Esophagus muscularis mucosa (tissue), 4 donors: ENCODE results near the gene IDI1. TPM values are rescaled to one million over a fixed set of nuclear protein-coding genes. Genes with fewer than 3 reads are reported as not detected.

ENCODE experiments used
- DNase-seq: peaks from one replicate; pipeline ENCODE4 v3.0.0-alpha.2; 2017; ENCODE audit errors: extremely low spot score
- H3K27ac ChIP-seq, 4 donors: fragments of 200-600 bp; sonication (generic); replicated peaks in 1 of 4; 1 replicate in 3 of 4; 2 replicates in 1 of 4; pipeline ENCODE4 v1.5.1; 2016 to 2019; ENCODE audit warnings: mild to moderate bottlenecking in 1 of 4
- H3K27me3 ChIP-seq, 4 donors: fragments of 200-600 bp; sonication (generic); one replicate each; pipeline versions ENCODE4 v1.5.1 to v1.6.0; 2016 to 2019
- H3K36me3 ChIP-seq, 4 donors: fragments of 200-600 bp; sonication (generic); one replicate each; pipeline ENCODE4 v1.5.1; 2016 to 2019
- H3K4me1 ChIP-seq, 4 donors: fragments of 200-600 bp; sonication (generic); one replicate each; pipeline ENCODE4 v1.5.1; 2016 to 2019
- H3K4me3 ChIP-seq, 4 donors: fragments of 200-600 bp; sonication (generic); 1 replicate in 2 of 4; 2 replicates in 2 of 4; pipeline ENCODE4 v1.5.1; 2016 to 2019; ENCODE audit warnings: mild to moderate bottlenecking in 4 of 4, moderate library complexity in 1 of 4
- H3K9me3 ChIP-seq, 4 donors: fragments of 200-600 bp; sonication (generic); 1 replicate in 3 of 4; 2 replicates in 1 of 4; pipeline ENCODE4 v1.5.1; 2016 to 2019
- EP300 ChIP-seq: sonication (generic); formaldehyde crosslinking; IDR thresholded peaks from one replicate; pipeline ENCODE4 v1.6.1; 2017; ENCODE audit warnings: antibody characterized with exemption
- POLR2A ChIP-seq: fragments of 450-650 bp; IDR thresholded peaks from one replicate; pipeline ENCODE4 v1.6.1; 2017; ENCODE audit warnings: antibody characterized with exemption, moderate library complexity, mild to moderate bottlenecking, low read depth
- POLR2AphosphoS5 ChIP-seq, 2 donors: sonication (generic); formaldehyde crosslinking; IDR thresholded peaks; one replicate each; pipeline ENCODE4 v1.6.1; 2017; ENCODE audit warnings: antibody characterized with exemption in 2 of 2
- WGBS: methylation state at CpG from one replicate; pipeline ENCODE4 v1.1.5; 2018; 5-methylcytosine and 5-hydroxymethylcytosine counted together
- intact Hi-C: fragments of 100-400 bp; cut with DNase I; formaldehyde crosslinking; loops from one replicate; pipeline ENCODE4 v1.15.1; 2023
- total RNA-seq, 4 donors: library from RNA; depleted of rRNA; stranded (reverse); fragments of >200 nt; gene quantifications; one replicate each; pipeline versions ENCODE4 v1.1.0 to v1.2.1, GENCODE V29; 2016
- TF ChIP-seq, protein P1 (sequence below), 3 experiments: fragments of 200-600 bp in 2 of 3; fragments of 450-650 bp in 1 of 3; sonication (generic) in 2 of 3; IDR thresholded peaks; one replicate each; pipeline ENCODE4 v1.5.1; 2017 to 2019; ENCODE audit warnings: antibody characterized with exemption in 3 of 3, mild to moderate bottlenecking in 2 of 3, moderate library complexity in 1 of 3

Gene IDI1
- total RNA-seq, 4 donors from 2014 or later, result 16.8 to 33.3 (median 23.4) TPM

- no peak for DNase-seq
- Histone ChIP-seq H3K36me3 (peaks cover 43 to 85% (median 81%) of the 10 kb centered on the region in 4 donors), H3K27ac (no peak overlapping the region), H3K27me3 (no peaks in the 10 kb centered on the region), H3K9me3 (no peaks in the 10 kb centered on the region), H3K4me1 (peaks cover 4 to 10% (median 10%) of the 10 kb centered on the region in 4 donors), H3K4me3 (no peak overlapping the region)
- TF ChIP-seq POLR2AphosphoS5 (IDR thresholded peaks at IDR 0.05), result no peak
- 96% methylated on average over 15 of the region's 15 CpGs for WGBS
- intact Hi-C loops, result no loop called here
These were observed 45.5 kb upstream of the IDI1 start for GRCh38 chr10:1094112-1095057.

- WGBS, result 96% methylated on average over 9 of the region's 9 CpGs
- TF ChIP-seq, protein P1, sequence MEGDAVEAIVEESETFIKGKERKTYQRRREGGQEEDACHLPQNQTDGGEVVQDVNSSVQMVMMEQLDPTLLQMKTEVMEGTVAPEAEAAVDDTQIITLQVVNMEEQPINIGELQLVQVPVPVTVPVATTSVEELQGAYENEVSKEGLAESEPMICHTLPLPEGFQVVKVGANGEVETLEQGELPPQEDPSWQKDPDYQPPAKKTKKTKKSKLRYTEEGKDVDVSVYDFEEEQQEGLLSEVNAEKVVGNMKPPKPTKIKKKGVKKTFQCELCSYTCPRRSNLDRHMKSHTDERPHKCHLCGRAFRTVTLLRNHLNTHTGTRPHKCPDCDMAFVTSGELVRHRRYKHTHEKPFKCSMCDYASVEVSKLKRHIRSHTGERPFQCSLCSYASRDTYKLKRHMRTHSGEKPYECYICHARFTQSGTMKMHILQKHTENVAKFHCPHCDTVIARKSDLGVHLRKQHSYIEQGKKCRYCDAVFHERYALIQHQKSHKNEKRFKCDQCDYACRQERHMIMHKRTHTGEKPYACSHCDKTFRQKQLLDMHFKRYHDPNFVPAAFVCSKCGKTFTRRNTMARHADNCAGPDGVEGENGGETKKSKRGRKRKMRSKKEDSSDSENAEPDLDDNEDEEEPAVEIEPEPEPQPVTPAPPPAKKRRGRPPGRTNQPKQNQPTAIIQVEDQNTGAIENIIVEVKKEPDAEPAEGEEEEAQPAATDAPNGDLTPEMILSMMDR (IDR thresholded peaks at IDR 0.05), result no peak
- TF ChIP-seq POLR2AphosphoS5 (IDR thresholded peaks at IDR 0.05) (no peak), POLR2A (no peak), EP300 (no peak)
- H3K36me3 ChIP-seq, result peaks cover 49 to 90% (median 83%) of the 10 kb centered on the region in 4 donors
- intact Hi-C loops, result no loop called here
- no peak for DNase-seq
- H3K27me3 ChIP-seq, result no peaks in the 10 kb centered on the region
- H3K4me1 ChIP-seq, result peaks cover 0 to 5% (median 3%) of the 10 kb centered on the region in 4 donors
- H3K4me3 ChIP-seq, result no peak overlapping the region
- H3K27ac ChIP-seq, result no peak overlapping the region
- no peaks in the 10 kb centered on the region for H3K9me3 ChIP-seq
These were observed 44.8 kb upstream of the IDI1 start for GRCh38 chr10:1093696-1094095.

DNA sequence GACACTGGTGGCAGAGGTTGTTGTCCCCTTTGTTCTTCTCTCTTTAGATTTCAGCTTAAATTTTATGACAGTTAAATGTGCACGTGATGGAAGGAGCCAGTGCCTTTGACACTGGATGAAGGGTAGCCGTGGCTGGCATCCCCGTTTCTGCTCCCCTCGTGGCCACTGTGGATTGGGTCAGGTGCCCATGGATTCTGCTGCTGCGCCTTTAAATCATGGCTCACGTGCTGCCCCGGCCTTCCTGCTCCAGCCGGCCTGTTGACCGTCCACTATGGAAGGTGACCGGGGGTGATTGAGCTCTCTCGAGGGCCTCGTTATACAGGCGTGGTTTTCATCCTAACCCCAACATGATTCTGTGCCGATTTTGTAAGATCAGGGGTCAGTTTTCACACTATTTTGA, 41.8 kb upstream of the IDI1 start:
- 97% methylated on average over 10 of the region's 14 CpGs for WGBS
- TF ChIP-seq POLR2AphosphoS5 (IDR thresholded peaks at IDR 0.05), result no peak
- TF ChIP-seq EP300, result no peak
- no peak for TF ChIP-seq POLR2A
- TF ChIP-seq, protein P1 (IDR thresholded peaks at IDR 0.05), result no peak

GRCh38 chr10:1089017-1089689, 40.2 kb upstream of the IDI1 start:
- Histone ChIP-seq H3K27ac (no peak overlapping the region), H3K4me3 (no peak overlapping the region), H3K4me1 (no peaks in the 10 kb centered on the region), H3K27me3 (no peaks in the 10 kb centered on the region), H3K36me3 (peaks cover 68 to 90% (median 87%) of the 10 kb centered on the region in 4 donors), H3K9me3 (no peaks in the 10 kb centered on the region)
- TF ChIP-seq, protein P1 (IDR thresholded peaks at IDR 0.05), result no peak
- TF ChIP-seq EP300 (no peak), POLR2AphosphoS5 (IDR thresholded peaks at IDR 0.05) (no peak), POLR2A (no peak)
- intact Hi-C loops, result no loop called here
- 87% methylated on average over 19 of the region's 19 CpGs for WGBS
- DNase-seq, result peak; percentile 80

More for the DNA sequence above, 41.8 kb upstream of the IDI1 start:
- no peaks in the 10 kb centered on the region for H3K9me3 ChIP-seq
- H3K27ac ChIP-seq, result no peak overlapping the region
- no peaks in the 10 kb centered on the region for H3K27me3 ChIP-seq
- no peaks in the 10 kb centered on the region for H3K4me1 ChIP-seq
- no peak overlapping the region for H3K4me3 ChIP-seq
- peak; percentile 83 for DNase-seq
- peaks cover 63 to 89% (median 86%) of the 10 kb centered on the region in 4 donors for H3K36me3 ChIP-seq
- intact Hi-C loops, result no loop called here

GRCh38 chr10:1086787-1087186, 37.9 kb upstream of the IDI1 start:
- TF ChIP-seq EP300 (no peak), POLR2AphosphoS5 (IDR thresholded peaks at IDR 0.05) (no peak), POLR2A (no peak)
- TF ChIP-seq, protein P1 (IDR thresholded peaks at IDR 0.05), result no peak
- no peak overlapping the region for H3K4me3 ChIP-seq
- 92% methylated on average over 13 of the region's 13 CpGs for WGBS
- no peak overlapping the region for H3K27ac ChIP-seq
- H3K4me1 ChIP-seq, result no peaks in the 10 kb centered on the region
- no peaks in the 10 kb centered on the region for H3K9me3 ChIP-seq
- intact Hi-C loops, result no loop called here
- H3K27me3 ChIP-seq, result no peaks in the 10 kb centered on the region
- H3K36me3 ChIP-seq, result peaks cover 73 to 98% (median 89%) of the 10 kb centered on the region in 4 donors
- peak; percentile 42 for DNase-seq
